Measurements from ENCODE around the gene EXOG.
A peak's percentile ranks its signal among the peaks of the same experiment; 100 is the strongest.

EXOG gene

GRCh38 chr3:38515367-38515766, 19.2 kb downstream of the EXOG start:
- no peak for DNase-seq (ENCODE audit: low spot score)
- Histone ChIP-seq H3K36me3 (ENCODE audit: low read depth) (peaks cover 38% of the 10 kb centered on the region), H3K9me3 (ENCODE audit: severe bottlenecking) (no peaks in the 10 kb centered on the region), H3K4me3 (ENCODE audit: severe bottlenecking) (no peak overlapping the region), H3K27ac (ENCODE audit: poor library complexity, severe bottlenecking) (no peak overlapping the region), H3K27me3 (ENCODE audit: insufficient read depth, poor library complexity, severe bottlenecking) (no peaks in the 10 kb centered on the region), H3K4me1 (ENCODE audit: insufficient read depth, poor library complexity, severe bottlenecking) (no peaks in the 10 kb centered on the region)
- no peak for ATAC-seq (ENCODE audit: low read depth)
- TF ChIP-seq, protein P1, sequence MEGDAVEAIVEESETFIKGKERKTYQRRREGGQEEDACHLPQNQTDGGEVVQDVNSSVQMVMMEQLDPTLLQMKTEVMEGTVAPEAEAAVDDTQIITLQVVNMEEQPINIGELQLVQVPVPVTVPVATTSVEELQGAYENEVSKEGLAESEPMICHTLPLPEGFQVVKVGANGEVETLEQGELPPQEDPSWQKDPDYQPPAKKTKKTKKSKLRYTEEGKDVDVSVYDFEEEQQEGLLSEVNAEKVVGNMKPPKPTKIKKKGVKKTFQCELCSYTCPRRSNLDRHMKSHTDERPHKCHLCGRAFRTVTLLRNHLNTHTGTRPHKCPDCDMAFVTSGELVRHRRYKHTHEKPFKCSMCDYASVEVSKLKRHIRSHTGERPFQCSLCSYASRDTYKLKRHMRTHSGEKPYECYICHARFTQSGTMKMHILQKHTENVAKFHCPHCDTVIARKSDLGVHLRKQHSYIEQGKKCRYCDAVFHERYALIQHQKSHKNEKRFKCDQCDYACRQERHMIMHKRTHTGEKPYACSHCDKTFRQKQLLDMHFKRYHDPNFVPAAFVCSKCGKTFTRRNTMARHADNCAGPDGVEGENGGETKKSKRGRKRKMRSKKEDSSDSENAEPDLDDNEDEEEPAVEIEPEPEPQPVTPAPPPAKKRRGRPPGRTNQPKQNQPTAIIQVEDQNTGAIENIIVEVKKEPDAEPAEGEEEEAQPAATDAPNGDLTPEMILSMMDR (IDR thresholded peaks at IDR 0.05; ENCODE audit: poor library complexity, severe bottlenecking), result no peak

DNA sequence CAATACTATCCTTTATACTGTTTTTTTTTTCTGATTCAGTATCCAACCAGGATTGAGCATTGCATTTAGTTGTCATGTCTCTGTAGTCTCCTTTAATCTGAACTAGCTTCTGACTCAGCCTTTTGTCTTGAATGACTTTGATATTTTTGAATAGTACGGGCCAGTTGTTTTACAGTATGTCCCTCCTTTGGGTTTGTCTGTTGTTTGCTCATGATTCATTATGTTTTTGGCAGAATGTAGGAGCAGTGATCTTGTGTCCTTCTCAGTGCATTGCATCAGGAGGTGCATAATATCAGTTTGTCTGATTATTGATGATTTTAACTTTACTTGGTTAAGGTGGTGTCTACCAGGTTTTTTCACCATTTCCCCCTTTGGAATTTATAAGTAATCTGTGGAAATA, 20.5 kb downstream of the EXOG start:
- DNase-seq (ENCODE audit: low spot score), result no peak

GRCh38 chr3:38519000-38519399, 22.9 kb downstream of the EXOG start:
- ATAC-seq (ENCODE audit: low read depth), result 0 out of 3 replicates have a peak, but pooled peaks have one; percentile 27
- Histone ChIP-seq H3K9me3 (ENCODE audit: severe bottlenecking) (no peaks in the 10 kb centered on the region), H3K36me3 (ENCODE audit: low read depth) (peaks cover 41% of the 10 kb centered on the region), H3K27me3 (ENCODE audit: insufficient read depth, poor library complexity, severe bottlenecking) (no peaks in the 10 kb centered on the region), H3K27ac (ENCODE audit: poor library complexity, severe bottlenecking) (no peak overlapping the region), H3K4me1 (ENCODE audit: insufficient read depth, poor library complexity, severe bottlenecking) (no peaks in the 10 kb centered on the region), H3K4me3 (ENCODE audit: severe bottlenecking) (no peak overlapping the region)
- TF ChIP-seq, protein P1 (IDR thresholded peaks at IDR 0.05; ENCODE audit: poor library complexity, severe bottlenecking), result no peak
- no peak for DNase-seq (ENCODE audit: low spot score)

More for the DNA sequence above, 20.5 kb downstream of the EXOG start:
- no peak overlapping the region for H3K27ac ChIP-seq (ENCODE audit: poor library complexity, severe bottlenecking)
- H3K36me3 ChIP-seq (ENCODE audit: low read depth), result peaks cover 33% of the 10 kb centered on the region
- TF ChIP-seq, protein P1 (IDR thresholded peaks at IDR 0.05; ENCODE audit: poor library complexity, severe bottlenecking), result no peak
- no peak for ATAC-seq (ENCODE audit: low read depth)
- no peaks in the 10 kb centered on the region for H3K4me1 ChIP-seq (ENCODE audit: insufficient read depth, poor library complexity, severe bottlenecking)
- no peaks in the 10 kb centered on the region for H3K9me3 ChIP-seq (ENCODE audit: severe bottlenecking)
- H3K4me3 ChIP-seq (ENCODE audit: severe bottlenecking), result no peak overlapping the region
- no peaks in the 10 kb centered on the region for H3K27me3 ChIP-seq (ENCODE audit: insufficient read depth, poor library complexity, severe bottlenecking)

GRCh38 chr3:38519651-38520050, 23.5 kb downstream of the EXOG start:
- Histone ChIP-seq H3K27me3 (ENCODE audit: insufficient read depth, poor library complexity, severe bottlenecking) (no peaks in the 10 kb centered on the region), H3K9me3 (ENCODE audit: severe bottlenecking) (no peaks in the 10 kb centered on the region), H3K36me3 (ENCODE audit: low read depth) (peaks cover 44% of the 10 kb centered on the region), H3K4me1 (ENCODE audit: insufficient read depth, poor library complexity, severe bottlenecking) (no peaks in the 10 kb centered on the region), H3K27ac (ENCODE audit: poor library complexity, severe bottlenecking) (no peak overlapping the region), H3K4me3 (ENCODE audit: severe bottlenecking) (no peak overlapping the region)
- DNase-seq (ENCODE audit: low spot score), result no peak
- ATAC-seq (ENCODE audit: low read depth), result no peak
- TF ChIP-seq, protein P1 (IDR thresholded peaks at IDR 0.05; ENCODE audit: poor library complexity, severe bottlenecking), result no peak

DNA sequence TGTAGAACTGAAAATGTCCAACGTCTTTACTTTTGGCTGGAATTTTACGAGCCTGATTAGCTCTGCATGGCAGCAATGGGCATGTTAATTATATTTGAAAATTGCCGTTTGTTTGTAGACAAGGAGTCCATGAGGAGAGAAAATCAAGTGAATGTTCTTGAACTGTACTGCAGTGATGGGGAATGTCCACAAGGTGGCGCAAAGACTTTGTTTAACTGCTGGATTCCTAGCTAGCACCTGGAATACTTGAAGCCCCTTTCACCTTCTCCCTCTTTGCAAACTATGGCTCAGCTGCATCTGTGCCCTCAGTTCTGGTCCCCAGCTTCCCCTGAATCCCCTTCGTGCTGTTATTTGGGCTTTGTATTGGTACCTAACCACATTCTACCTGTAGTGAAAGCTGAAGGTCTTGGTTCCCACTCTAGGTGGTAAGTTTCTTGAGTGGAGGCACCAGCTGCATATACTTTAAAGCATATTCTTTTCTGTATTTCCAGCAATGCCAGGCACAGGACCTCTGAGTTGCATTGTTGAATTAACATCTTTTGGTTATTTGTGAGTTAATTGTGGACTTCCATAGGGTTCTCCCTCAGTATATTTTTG, 25.3 kb downstream of the EXOG start:
- ATAC-seq (ENCODE audit: low read depth) (0 out of 3 replicates have a peak, but pooled peaks have one; percentile 41), DNase-seq (ENCODE audit: low spot score) (no peak)

More for the DNA sequence above, 25.3 kb downstream of the EXOG start:
- peaks cover 40% of the 10 kb centered on the region for H3K36me3 ChIP-seq (ENCODE audit: low read depth)
- H3K4me1 ChIP-seq (ENCODE audit: insufficient read depth, poor library complexity, severe bottlenecking), result no peaks in the 10 kb centered on the region
- no peaks in the 10 kb centered on the region for H3K9me3 ChIP-seq (ENCODE audit: severe bottlenecking)
- H3K4me3 ChIP-seq (ENCODE audit: severe bottlenecking), result no peak overlapping the region
- TF ChIP-seq, protein P1 (IDR thresholded peaks at IDR 0.05; ENCODE audit: poor library complexity, severe bottlenecking), result peak; percentile 91
- no peak overlapping the region for H3K27ac ChIP-seq (ENCODE audit: poor library complexity, severe bottlenecking)
- no peaks in the 10 kb centered on the region for H3K27me3 ChIP-seq (ENCODE audit: insufficient read depth, poor library complexity, severe bottlenecking)
